Esophagus squamous epithelium (tissue), 5 donors: ENCODE data around the gene KRTAP5-6. TPM values are rescaled to one million over a fixed set of nuclear protein-coding genes. Genes with fewer than 3 reads are reported as not detected.
A peak's percentile ranks its signal among the peaks of the same experiment; 100 is the strongest.

ENCODE experiments used
- DNase-seq: peaks from one replicate; lab custom pipeline; 2025; lab: John Stamatoyannopoulos, UW
- H3K27ac ChIP-seq, 4 donors: fragments of 200-600 bp; sonication (generic); one replicate each; pipeline ENCODE4 v1.5.1; 2016 to 2019; ENCODE audit warnings: mild to moderate bottlenecking in 1 of 4
- H3K27me3 ChIP-seq, 4 donors: fragments of 200-600 bp; sonication (generic); 1 replicate in 3 of 4; 2 replicates in 1 of 4; pipeline versions ENCODE4 v1.5.1 to v1.6.0; 2017 to 2021; ENCODE audit warnings: antibody characterized with exemption in 1 of 4
- H3K36me3 ChIP-seq, 3 donors: fragments of 200-600 bp; sonication (generic); one replicate each; pipeline ENCODE4 v1.5.1; 2016 to 2019
- H3K4me1 ChIP-seq, 3 donors: fragments of 200-600 bp; sonication (generic); one replicate each; pipeline ENCODE4 v1.5.1; 2017 to 2019
- H3K4me3 ChIP-seq, 4 donors: fragments of 200-600 bp; sonication (generic); 1 replicate in 3 of 4; 2 replicates in 1 of 4; pipeline ENCODE4 v1.5.1; 2016 to 2019; ENCODE audit warnings: mild to moderate bottlenecking in 2 of 4, moderate library complexity in 1 of 4
- H3K9me3 ChIP-seq, 3 donors: fragments of 200-600 bp; sonication (generic); one replicate each; pipeline ENCODE4 v1.5.1; 2016 to 2019
- CTCF ChIP-seq, 6 experiments: fragments of 450-650 bp in 4 of 6; fragments of 200-600 bp in 2 of 6; sonication (generic) in 2 of 6; IDR thresholded peaks; one replicate each; pipeline ENCODE4 v1.5.1; 2016 to 2019; ENCODE audit warnings: antibody characterized with exemption in 6 of 6, mild to moderate bottlenecking in 4 of 6, moderate library complexity in 4 of 6
- POLR2A ChIP-seq, 4 donors: fragments of 450-650 bp; IDR thresholded peaks; one replicate each; pipeline ENCODE4 v1.6.1; 2017; ENCODE audit warnings: antibody characterized with exemption in 4 of 4, mild to moderate bottlenecking in 4 of 4, moderate library complexity in 3 of 4
- WGBS, 2 donors: methylation state at CpG; one replicate each; pipeline ENCODE4 v1.1.5; 2018; 5-methylcytosine and 5-hydroxymethylcytosine counted together
- intact Hi-C: fragments of 100-400 bp; cut with DNase I; formaldehyde crosslinking; loops from one replicate; pipeline ENCODE4 v1.15.0; 2022
- total RNA-seq, 4 donors: library from RNA; depleted of rRNA; stranded (reverse); fragments of >200 nt; gene quantifications; one replicate each; pipeline ENCODE4 v1.1.0, GENCODE V29; 2016
- donor health status: DM: yes; HTN: yes; CAD: no.

KRTAP5-6 gene
- total RNA-seq, 4 donors from 2014 or later = not detected

DNA sequence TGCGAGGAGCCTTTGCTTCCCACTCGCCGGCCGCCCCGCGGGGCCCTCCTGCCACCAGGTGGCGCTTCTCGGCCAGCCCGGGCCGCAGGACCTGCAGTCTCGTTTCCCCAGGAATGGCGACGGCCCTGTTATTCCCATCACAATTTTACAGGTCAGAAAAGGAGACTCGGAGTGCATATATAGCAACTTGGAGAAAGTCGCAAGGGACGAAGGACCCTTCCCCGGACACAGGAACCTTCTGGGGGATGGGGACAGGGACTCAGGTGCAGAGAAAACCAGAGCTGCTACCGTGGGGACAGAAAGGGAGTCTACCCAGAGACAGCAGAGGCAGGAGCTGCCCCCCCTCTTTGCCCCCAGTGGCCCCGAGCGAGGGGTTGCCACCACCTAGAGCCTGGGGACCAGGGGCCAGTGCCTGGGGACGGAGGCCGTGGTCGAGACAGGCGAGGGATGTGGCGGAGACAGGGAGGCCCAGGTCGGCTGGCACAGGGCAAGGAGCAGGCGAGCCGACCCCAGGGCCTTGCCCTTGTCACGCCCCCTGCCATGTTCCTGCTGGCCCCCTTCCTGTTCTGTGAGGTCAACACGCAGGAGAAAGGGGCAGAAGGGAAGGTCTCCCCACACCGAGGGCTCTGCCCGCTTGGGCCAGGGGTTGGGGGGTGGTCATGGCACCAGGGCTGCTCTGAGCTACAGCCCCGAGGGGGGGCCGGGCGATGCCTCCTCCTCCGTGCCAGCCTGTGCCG, 3.5 kb upstream of the KRTAP5-6 start:
- TF ChIP-seq CTCF (IDR thresholded peaks at IDR 0.05) (peak; percentile 91 to 97 (median 94)), POLR2A (IDR thresholded peaks at IDR 0.05) (no peak)
- 6 to 19% methylated on average over 12 of the region's 37 CpGs for WGBS, 2 donors
- Histone ChIP-seq H3K27ac (peak overlapping the region in 3 of 4 donors; percentile 51 to 65 (median 53)), H3K27me3 (peaks cover 0 to 43% (median 0%) of the 10 kb centered on the region in 4 donors), H3K4me1 (peaks cover 10 to 16% (median 10%) of the 10 kb centered on the region in 3 donors), H3K4me3 (peak overlapping the region in 3 of 4 donors; percentile 3 to 58 (median 36)), H3K9me3 (no peaks in the 10 kb centered on the region), H3K36me3 (no peaks in the 10 kb centered on the region)
- no peak for DNase-seq
- intact Hi-C loops = loop anchor here (5.0 to 10.0 kb wide), 4 partner anchors 36 to 461 kb away; partner anchors contain the start of gene SYT8

DNA sequence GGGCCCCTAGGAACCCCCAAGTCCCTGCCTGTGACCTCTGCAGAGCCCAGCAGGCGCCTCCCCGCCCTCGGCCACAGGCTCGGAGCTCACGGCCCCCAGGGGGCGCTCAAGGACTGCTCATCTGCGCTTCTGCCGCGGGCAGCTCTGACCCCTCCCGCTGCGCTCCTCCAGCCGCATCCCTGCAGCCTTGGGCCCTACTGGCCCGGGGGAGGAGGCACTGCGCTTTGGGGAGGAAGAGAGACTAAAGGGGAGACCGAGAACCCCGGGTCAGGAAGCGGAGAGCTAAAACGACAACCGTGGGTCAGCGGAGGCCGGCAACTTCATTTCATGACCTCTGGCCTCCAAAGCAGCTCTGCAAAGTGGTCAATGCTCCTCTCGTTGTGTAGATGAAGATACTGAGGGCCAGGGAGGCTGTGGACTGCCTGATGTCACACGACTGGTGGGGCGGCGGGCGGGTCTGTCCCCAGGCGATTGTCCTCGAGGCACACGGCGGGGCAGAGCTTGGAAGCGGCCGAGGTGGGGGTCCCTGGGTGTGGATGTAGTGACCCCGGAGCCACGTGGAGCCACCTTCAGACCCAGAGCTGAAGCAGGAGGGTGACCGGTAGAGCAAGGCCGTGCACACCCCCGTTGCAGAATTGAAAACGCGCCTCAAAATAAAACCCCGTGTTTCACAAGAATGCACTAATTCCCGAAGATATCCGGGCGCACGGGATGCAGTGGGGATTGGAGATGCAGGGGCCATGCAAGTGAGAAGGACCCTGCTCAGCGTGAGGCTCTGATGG, 2.7 kb upstream of the KRTAP5-6 start:
- peak overlapping the region in 3 of 4 donors; percentile 51 to 65 (median 53) for H3K27ac ChIP-seq
- intact Hi-C loops = loop anchor here (5.0 to 10.0 kb wide), 4 partner anchors 37 to 461 kb away; partner anchors contain the start of gene SYT8
- WGBS, 2 donors = 77 to 81% methylated on average over 10 to 18 of the region's 45 CpGs
- H3K36me3 ChIP-seq = no peaks in the 10 kb centered on the region
- TF ChIP-seq CTCF (IDR thresholded peaks at IDR 0.05) (peak; percentile 88 to 95 (median 94)), POLR2A (IDR thresholded peaks at IDR 0.05) (no peak)
- H3K27me3 ChIP-seq = peaks cover 0 to 37% (median 0%) of the 10 kb centered on the region in 4 donors
- peak overlapping the region in 3 of 4 donors; percentile 3 to 58 (median 36) for H3K4me3 ChIP-seq
- H3K9me3 ChIP-seq = no peaks in the 10 kb centered on the region
- H3K4me1 ChIP-seq = peaks cover 10 to 19% (median 10%) of the 10 kb centered on the region in 3 donors
- peak; percentile 28 for DNase-seq

DNA sequence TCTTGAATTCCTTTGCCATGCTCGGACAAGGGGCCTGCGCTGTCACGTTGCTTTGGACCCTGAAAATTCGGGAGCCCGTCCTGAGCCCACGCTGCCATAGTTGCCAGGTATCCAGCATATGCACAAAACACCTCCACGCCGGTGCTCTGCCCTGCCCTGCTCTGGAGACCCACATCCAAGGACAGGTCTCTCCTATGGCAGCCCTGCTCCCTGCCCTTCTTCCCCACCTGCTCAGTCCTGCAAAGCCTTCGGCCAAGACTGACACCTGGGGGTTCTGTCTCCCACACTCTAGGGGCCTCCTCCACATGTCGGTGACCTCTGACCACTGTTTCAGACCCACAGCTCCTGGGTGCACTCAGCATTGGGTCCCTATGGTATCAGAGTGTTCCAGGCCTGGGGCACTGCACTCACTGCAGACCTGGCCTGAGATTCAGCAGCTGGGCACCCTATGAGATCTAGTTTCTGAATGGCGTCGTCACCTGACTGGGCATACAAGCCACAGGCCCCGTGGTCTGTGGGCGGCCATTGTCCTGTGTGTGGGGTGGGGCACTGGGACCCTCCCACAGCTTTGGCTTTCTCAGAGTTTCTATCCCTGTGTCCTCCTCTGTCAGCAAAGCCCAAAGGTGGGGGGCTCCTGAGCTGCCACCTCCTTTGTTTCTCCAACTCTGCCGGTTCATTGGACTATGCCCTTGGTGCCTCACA, 2.0 kb upstream of the KRTAP5-6 start:
- H3K4me1 ChIP-seq = peaks cover 10 to 22% (median 10%) of the 10 kb centered on the region in 3 donors
- TF ChIP-seq CTCF (IDR thresholded peaks at IDR 0.05) (no peak), POLR2A (IDR thresholded peaks at IDR 0.05) (no peak)
- no peak overlapping the region for H3K4me3 ChIP-seq
- DNase-seq = no peak
- no peaks in the 10 kb centered on the region for H3K9me3 ChIP-seq
- no peaks in the 10 kb centered on the region for H3K36me3 ChIP-seq
- peaks cover 0 to 36% (median 0%) of the 10 kb centered on the region in 4 donors for H3K27me3 ChIP-seq
- intact Hi-C loops = loop anchor here (5.0 to 10.0 kb wide), 4 partner anchors 38 to 460 kb away; partner anchors contain the start of gene SYT8
- 92% methylated on average over 10 to 14 of the region's 15 CpGs for WGBS, 2 donors
- H3K27ac ChIP-seq = no peak overlapping the region

GRCh38 chr11:1695548-1696108, 1.4 kb upstream of the KRTAP5-6 start:
- peaks cover 0 to 42% (median 0%) of the 10 kb centered on the region in 4 donors for H3K27me3 ChIP-seq
- H3K9me3 ChIP-seq = no peaks in the 10 kb centered on the region
- no peak for TF ChIP-seq CTCF (IDR thresholded peaks at IDR 0.05)
- no peak for TF ChIP-seq POLR2A (IDR thresholded peaks at IDR 0.05)
- no peak overlapping the region for H3K27ac ChIP-seq
- DNase-seq = no peak
- intact Hi-C loops = loop anchor here (10.0 kb wide), 2 partner anchors 229 to 459 kb away; no protein-coding TSS in a partner anchor
- no peak overlapping the region for H3K4me3 ChIP-seq
- peaks cover 10 to 22% (median 10%) of the 10 kb centered on the region in 3 donors for H3K4me1 ChIP-seq
- H3K36me3 ChIP-seq = no peaks in the 10 kb centered on the region
- 78 to 82% methylated on average over 3 of the region's 3 CpGs for WGBS, 2 donors
